Heart left ventricle (tissue), 13 donors: ENCODE data around the gene WDR41.
"Not testable (repeated sequence)": the region's sequence is repeated elsewhere in the genome, so short reads cannot be mapped to it uniquely, and the experiment has no call there.

Experiments
- POLR2A ChIP-seq, 2 donors: fragments of 450-650 bp; IDR thresholded peaks; one replicate each; pipeline ENCODE4 v1.6.1; 2017; ENCODE audit warnings: antibody characterized with exemption in 2 of 2, mild to moderate bottlenecking in 2 of 2, moderate library complexity in 2 of 2
- TF ChIP-seq, protein P1 (sequence below), 12 donors: fragments of 200-600 bp; sonication (generic) in 4 of 12; IDR thresholded peaks; one replicate each; pipeline versions ENCODE4 v1.5.0 to v1.8.0; 2018 to 2022; ENCODE audit warnings: antibody characterized with exemption in 12 of 12, mild to moderate bottlenecking in 5 of 12
- donor health status: ischemic (EF 13 %, LVEDD 7.1; RV severe dilation, severe dysfunction).
- donor health status: DM: no; HTN: yes; CAD: no.
- donor health status: DM: no; HTN: no; CAD: no.
- donor health status: ischemic (EF 25% LVEDD 6.9; RV normal size, moderate dysfunction).
- donor health status: ischemic (EF 25% LVEDD 5.7; RV mildly dilated, moderate dysfunction).
- donor health status: ischemic (EF 35%, LVEDD 5.7; RV mildly dilated, moderate dysfunction).
- donor health status: nonischemic (EF 11% LVEDD 7.7; RV severe dilation, severe dysfunction).
- donor health status: DM: yes; HTN: yes; CAD: no.
- donor health status: PGD.
- donor health status: ischemic (EF 29% LVEDD 5.4; RV normal size, mild dysfunction).
- donor health status: nonischemic (EF 23%, LVEDD 6.1; RV moderate dilation, normal function).

DNA sequence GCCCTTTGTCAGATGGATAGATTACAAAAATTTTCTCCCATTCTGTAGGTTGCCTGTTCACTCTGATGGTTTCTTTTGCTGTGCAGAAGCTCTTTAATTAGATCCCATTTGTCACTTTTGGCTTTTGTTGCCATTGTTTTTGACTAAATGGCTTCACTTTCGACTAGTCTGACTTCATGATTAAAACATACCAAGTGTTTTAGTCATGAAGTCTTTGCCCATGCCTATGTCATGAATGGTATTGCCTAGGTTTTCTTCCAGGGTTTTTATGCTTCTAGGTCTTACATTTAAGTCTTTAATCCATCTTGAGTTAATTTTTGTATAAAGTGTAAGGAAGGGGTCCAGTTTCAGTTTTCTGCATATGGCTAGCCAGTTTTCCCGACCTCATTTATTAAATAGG, 108.8 kb downstream of the WDR41 start:
- TF ChIP-seq POLR2A (IDR thresholded peaks at IDR 0.05) = not testable (repeated sequence)
- TF ChIP-seq, protein P1, sequence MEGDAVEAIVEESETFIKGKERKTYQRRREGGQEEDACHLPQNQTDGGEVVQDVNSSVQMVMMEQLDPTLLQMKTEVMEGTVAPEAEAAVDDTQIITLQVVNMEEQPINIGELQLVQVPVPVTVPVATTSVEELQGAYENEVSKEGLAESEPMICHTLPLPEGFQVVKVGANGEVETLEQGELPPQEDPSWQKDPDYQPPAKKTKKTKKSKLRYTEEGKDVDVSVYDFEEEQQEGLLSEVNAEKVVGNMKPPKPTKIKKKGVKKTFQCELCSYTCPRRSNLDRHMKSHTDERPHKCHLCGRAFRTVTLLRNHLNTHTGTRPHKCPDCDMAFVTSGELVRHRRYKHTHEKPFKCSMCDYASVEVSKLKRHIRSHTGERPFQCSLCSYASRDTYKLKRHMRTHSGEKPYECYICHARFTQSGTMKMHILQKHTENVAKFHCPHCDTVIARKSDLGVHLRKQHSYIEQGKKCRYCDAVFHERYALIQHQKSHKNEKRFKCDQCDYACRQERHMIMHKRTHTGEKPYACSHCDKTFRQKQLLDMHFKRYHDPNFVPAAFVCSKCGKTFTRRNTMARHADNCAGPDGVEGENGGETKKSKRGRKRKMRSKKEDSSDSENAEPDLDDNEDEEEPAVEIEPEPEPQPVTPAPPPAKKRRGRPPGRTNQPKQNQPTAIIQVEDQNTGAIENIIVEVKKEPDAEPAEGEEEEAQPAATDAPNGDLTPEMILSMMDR (IDR thresholded peaks at IDR 0.05) = not testable (repeated sequence)
